ENCODE results near the gene CFAP46.
"Not testable (repeated sequence)": the region's sequence is repeated elsewhere in the genome, so short reads cannot be mapped to it uniquely, and the experiment has no call there.

The CFAP46 gene

DNA sequence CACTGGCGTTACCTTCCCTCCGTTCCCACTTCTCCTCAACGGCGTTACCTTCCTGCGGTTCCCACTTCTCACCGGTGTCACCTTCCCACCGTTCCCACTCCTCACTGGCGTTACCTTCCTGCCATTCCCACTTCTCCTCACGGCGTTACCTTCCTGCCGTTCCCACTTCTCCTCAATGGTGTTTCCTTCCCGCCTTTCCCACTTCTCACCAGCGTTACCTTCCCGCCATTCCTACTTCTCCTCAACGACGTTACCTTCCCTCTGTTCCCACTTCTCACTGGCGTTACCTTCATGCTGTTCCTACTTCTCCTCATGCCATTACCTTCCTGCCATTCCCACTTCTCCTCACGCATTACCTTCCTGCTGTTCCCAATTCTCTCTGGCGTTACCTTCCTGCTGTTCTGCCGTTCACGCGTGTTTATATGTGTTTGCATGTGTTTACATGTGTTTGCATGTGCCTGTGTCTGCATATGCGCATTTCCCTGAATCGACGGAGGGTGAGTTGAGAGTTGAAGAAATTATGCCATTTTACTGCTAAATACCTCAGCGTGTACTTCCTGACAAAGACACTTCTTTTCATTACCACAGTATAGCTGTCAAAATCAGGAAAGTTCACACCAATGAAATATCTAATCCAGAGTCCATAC lies 23.2 kb upstream of the CFAP46 start:
- no peaks in the 10 kb centered on the region for H3K36me3 ChIP-seq (ENCODE audit: insufficient read depth, low read length)
- peaks cover 9% of the 10 kb centered on the region for H3K27me3 ChIP-seq (ENCODE audit: insufficient read depth, low read length, poor library complexity)
- no peaks in the 10 kb centered on the region for H4K20me1 ChIP-seq (ENCODE audit: insufficient read depth, low read length)
- H3K4me2 ChIP-seq (ENCODE audit: insufficient read depth, low read length) = no peak overlapping the region
- H3K79me2 ChIP-seq (ENCODE audit: insufficient read depth, low read length) = no peaks in the 10 kb centered on the region
- no peak for DNase-seq
- no peak for ATAC-seq (ENCODE audit: insufficient read depth, low read depth)
- no peak overlapping the region for H3K27ac ChIP-seq (ENCODE audit: low read length)
- H3K9me3 ChIP-seq (ENCODE audit: insufficient read depth, low read length, severe bottlenecking) = no peaks in the 10 kb centered on the region
- no peak for TF ChIP-seq EZH2 (IDR thresholded peaks at IDR 0.05; ENCODE audit: borderline replicate concordance, low read depth, low read length, severe bottlenecking)
- TF ChIP-seq, protein P1, sequence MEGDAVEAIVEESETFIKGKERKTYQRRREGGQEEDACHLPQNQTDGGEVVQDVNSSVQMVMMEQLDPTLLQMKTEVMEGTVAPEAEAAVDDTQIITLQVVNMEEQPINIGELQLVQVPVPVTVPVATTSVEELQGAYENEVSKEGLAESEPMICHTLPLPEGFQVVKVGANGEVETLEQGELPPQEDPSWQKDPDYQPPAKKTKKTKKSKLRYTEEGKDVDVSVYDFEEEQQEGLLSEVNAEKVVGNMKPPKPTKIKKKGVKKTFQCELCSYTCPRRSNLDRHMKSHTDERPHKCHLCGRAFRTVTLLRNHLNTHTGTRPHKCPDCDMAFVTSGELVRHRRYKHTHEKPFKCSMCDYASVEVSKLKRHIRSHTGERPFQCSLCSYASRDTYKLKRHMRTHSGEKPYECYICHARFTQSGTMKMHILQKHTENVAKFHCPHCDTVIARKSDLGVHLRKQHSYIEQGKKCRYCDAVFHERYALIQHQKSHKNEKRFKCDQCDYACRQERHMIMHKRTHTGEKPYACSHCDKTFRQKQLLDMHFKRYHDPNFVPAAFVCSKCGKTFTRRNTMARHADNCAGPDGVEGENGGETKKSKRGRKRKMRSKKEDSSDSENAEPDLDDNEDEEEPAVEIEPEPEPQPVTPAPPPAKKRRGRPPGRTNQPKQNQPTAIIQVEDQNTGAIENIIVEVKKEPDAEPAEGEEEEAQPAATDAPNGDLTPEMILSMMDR (IDR thresholded peaks at IDR 0.05; ENCODE audit: borderline replicate concordance, extremely low read depth, low read length, poor library complexity, severe bottlenecking) = no peak
- no peak overlapping the region for H3K4me3 ChIP-seq (ENCODE audit: low read depth in 1 of 2, low read length in 2 of 2)
- H2AFZ ChIP-seq (ENCODE audit: low read depth, low read length) = no peak overlapping the region
- no peaks in the 10 kb centered on the region for H3K4me1 ChIP-seq (ENCODE audit: insufficient read depth, low read length)
- H3K9ac ChIP-seq (ENCODE audit: low read depth, low read length) = no peak overlapping the region

DNA sequence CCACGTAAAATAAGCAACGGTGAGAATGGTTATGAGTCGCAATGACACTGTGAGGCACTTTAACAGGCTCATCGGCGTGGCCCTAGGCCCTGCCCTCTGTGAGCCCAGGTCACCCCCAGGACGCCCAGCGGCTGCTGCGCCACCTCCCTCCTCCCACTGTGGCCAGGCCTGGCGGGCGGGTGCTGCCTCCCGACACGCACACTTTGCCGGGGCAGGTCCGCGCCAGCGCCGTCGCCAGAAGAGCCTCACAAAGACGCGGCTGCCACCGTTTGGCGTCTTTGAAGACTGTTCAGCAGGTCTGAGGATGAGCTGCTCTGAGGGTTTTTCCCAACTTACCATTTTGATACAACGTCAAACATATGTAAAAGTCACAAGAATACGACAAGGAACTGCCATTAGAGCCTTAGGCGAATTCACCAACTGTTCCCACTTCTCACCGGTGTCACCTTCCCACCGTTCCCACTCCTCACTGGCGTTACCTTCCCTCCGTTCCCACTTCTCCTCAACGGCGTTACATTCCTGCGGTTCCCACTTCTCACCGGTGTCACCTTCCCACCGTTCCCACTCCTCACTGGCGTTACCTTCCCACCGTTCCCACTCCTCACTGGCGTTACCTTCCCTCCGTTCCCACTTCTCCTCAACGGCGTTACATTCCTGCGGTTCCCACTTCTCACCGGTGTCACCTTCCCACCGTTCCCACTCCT lies 22.5 kb upstream of the CFAP46 start:
- not testable (repeated sequence) for DNase-seq; ATAC-seq (ENCODE audit: insufficient read depth, low read depth); H3K4me1 ChIP-seq (ENCODE audit: insufficient read depth, low read length); H3K27ac ChIP-seq (ENCODE audit: low read length); H3K4me3 ChIP-seq (ENCODE audit: low read depth in 1 of 2, low read length in 2 of 2); H3K27me3 ChIP-seq (ENCODE audit: insufficient read depth, low read length, poor library complexity); H3K4me2 ChIP-seq (ENCODE audit: insufficient read depth, low read length); H3K9ac ChIP-seq (ENCODE audit: low read depth, low read length); H4K20me1 ChIP-seq (ENCODE audit: insufficient read depth, low read length); H3K9me3 ChIP-seq (ENCODE audit: insufficient read depth, low read length, severe bottlenecking); H3K36me3 ChIP-seq (ENCODE audit: insufficient read depth, low read length); H2AFZ ChIP-seq (ENCODE audit: low read depth, low read length); H3K79me2 ChIP-seq (ENCODE audit: insufficient read depth, low read length)

DNA sequence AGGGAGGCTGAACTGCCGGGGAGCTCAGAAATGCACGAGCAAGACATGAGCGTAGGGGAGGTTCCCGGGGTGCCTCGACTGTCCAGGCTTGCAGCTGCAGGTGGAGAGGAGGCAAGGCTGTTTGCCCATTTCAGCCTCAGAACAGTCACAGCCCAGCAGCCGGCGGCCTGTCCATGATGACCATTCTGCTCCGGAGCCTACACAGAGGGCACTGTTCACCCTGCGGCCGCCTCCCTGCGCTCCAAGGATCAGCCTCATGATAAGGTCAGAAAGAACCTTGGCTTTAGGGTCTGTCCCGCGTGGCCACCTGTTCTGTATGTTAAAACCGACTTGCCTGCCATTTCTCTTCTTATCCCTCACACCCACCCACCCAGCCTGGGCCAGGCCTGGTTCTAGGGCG lies 21.9 kb upstream of the CFAP46 start:
- H3K9ac ChIP-seq (ENCODE audit: low read depth, low read length) = no peak overlapping the region
- H3K27ac ChIP-seq (ENCODE audit: low read length) = no peak overlapping the region
- H3K9me3 ChIP-seq (ENCODE audit: insufficient read depth, low read length, severe bottlenecking) = no peaks in the 10 kb centered on the region
- DNase-seq = no peak
- ATAC-seq (ENCODE audit: insufficient read depth, low read depth) = no peak
- no peak for TF ChIP-seq EZH2 (IDR thresholded peaks at IDR 0.05; ENCODE audit: borderline replicate concordance, low read depth, low read length, severe bottlenecking)
- TF ChIP-seq, protein P1 (IDR thresholded peaks at IDR 0.05; ENCODE audit: borderline replicate concordance, extremely low read depth, low read length, poor library complexity, severe bottlenecking) = no peak
- H3K36me3 ChIP-seq (ENCODE audit: insufficient read depth, low read length) = no peaks in the 10 kb centered on the region
- H3K4me3 ChIP-seq (ENCODE audit: low read depth in 1 of 2, low read length in 2 of 2) = no peak overlapping the region
- no peak overlapping the region for H2AFZ ChIP-seq (ENCODE audit: low read depth, low read length)
- peaks cover 9% of the 10 kb centered on the region for H3K27me3 ChIP-seq (ENCODE audit: insufficient read depth, low read length, poor library complexity)
- H3K4me1 ChIP-seq (ENCODE audit: insufficient read depth, low read length) = no peaks in the 10 kb centered on the region
- no peaks in the 10 kb centered on the region for H4K20me1 ChIP-seq (ENCODE audit: insufficient read depth, low read length)
- H3K79me2 ChIP-seq (ENCODE audit: insufficient read depth, low read length) = no peaks in the 10 kb centered on the region
- H3K4me2 ChIP-seq (ENCODE audit: insufficient read depth, low read length) = no peak overlapping the region

DNA sequence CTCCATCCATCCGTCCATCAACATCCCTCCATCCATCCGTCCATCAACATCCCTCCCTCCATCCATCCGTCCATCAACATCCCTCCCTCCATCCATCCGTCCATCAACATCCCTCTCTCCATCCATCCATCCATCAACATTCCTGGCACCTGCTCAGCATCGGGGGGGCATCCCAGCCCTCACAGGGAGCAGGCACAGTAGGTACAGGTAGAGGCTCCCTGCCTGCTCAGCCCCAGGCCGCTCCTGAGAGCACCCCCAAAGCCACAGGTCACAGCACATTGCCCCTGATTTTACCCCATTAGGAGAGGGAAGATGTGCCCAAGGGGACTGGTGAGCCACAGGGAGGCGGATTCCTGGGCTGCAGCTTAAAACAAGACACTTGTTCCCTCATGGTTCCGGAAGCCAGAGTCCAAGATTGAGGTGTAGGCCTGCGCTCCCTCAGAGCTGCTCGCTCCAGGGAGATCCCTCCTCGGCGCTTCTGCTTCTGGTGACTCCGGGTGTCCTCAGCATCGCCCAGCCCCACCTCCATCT lies 21.1 kb upstream of the CFAP46 start:
- DNase-seq (no peak), ATAC-seq (ENCODE audit: insufficient read depth, low read depth) (no peak)
- no peaks in the 10 kb centered on the region for H3K9me3 ChIP-seq (ENCODE audit: insufficient read depth, low read length, severe bottlenecking)
- no peaks in the 10 kb centered on the region for H4K20me1 ChIP-seq (ENCODE audit: insufficient read depth, low read length)
- TF ChIP-seq, protein P1 (IDR thresholded peaks at IDR 0.05; ENCODE audit: borderline replicate concordance, extremely low read depth, low read length, poor library complexity, severe bottlenecking) = no peak
- TF ChIP-seq EZH2 (IDR thresholded peaks at IDR 0.05; ENCODE audit: borderline replicate concordance, low read depth, low read length, severe bottlenecking) = no peak
- H2AFZ ChIP-seq (ENCODE audit: low read depth, low read length) = no peak overlapping the region
- H3K27ac ChIP-seq (ENCODE audit: low read length) = no peak overlapping the region
- no peaks in the 10 kb centered on the region for H3K36me3 ChIP-seq (ENCODE audit: insufficient read depth, low read length)
- no peak overlapping the region for H3K9ac ChIP-seq (ENCODE audit: low read depth, low read length)
- H3K4me2 ChIP-seq (ENCODE audit: insufficient read depth, low read length) = no peak overlapping the region
- H3K4me1 ChIP-seq (ENCODE audit: insufficient read depth, low read length) = no peaks in the 10 kb centered on the region
- peaks cover 7% of the 10 kb centered on the region for H3K27me3 ChIP-seq (ENCODE audit: insufficient read depth, low read length, poor library complexity)
- H3K79me2 ChIP-seq (ENCODE audit: insufficient read depth, low read length) = no peaks in the 10 kb centered on the region
- H3K4me3 ChIP-seq (ENCODE audit: low read depth in 1 of 2, low read length in 2 of 2) = no peak overlapping the region
